Measurements from ENCODE around the gene RIMBP2.

- TF ChIP-seq, protein P1, sequence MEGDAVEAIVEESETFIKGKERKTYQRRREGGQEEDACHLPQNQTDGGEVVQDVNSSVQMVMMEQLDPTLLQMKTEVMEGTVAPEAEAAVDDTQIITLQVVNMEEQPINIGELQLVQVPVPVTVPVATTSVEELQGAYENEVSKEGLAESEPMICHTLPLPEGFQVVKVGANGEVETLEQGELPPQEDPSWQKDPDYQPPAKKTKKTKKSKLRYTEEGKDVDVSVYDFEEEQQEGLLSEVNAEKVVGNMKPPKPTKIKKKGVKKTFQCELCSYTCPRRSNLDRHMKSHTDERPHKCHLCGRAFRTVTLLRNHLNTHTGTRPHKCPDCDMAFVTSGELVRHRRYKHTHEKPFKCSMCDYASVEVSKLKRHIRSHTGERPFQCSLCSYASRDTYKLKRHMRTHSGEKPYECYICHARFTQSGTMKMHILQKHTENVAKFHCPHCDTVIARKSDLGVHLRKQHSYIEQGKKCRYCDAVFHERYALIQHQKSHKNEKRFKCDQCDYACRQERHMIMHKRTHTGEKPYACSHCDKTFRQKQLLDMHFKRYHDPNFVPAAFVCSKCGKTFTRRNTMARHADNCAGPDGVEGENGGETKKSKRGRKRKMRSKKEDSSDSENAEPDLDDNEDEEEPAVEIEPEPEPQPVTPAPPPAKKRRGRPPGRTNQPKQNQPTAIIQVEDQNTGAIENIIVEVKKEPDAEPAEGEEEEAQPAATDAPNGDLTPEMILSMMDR (IDR thresholded peaks at IDR 0.05; ENCODE audit: low read length) = no peak
- no peak for TF ChIP-seq EZH2 (IDR thresholded peaks at IDR 0.05; ENCODE audit: borderline replicate concordance, low read length)
Observed at GRCh38 chr12:130642856-130643255, 73.2 kb downstream of the RIMBP2 start.
